Upper lobe of left lung (tissue), 6 donors: ENCODE measurements around the gene TMEM54. TPM values are rescaled to one million over a fixed set of nuclear protein-coding genes. Genes with fewer than 3 reads are reported as not detected.

Experiments
- ATAC-seq, 2 donors: fragments of 200-7000 bp; cut with Tn5 transposase; one replicate each; pipeline ENCODE4 v1.9.1; 2022; ENCODE audit warnings: mild to moderate bottlenecking in 2 of 2, moderate library complexity in 2 of 2; ENCODE audit not compliant: low FRiP score in 2 of 2
- DNase-seq, 2 donors: peaks; one replicate each; pipeline ENCODE4 v3.0.0-alpha.2; 2019 to 2020
- H3K27ac ChIP-seq, 4 donors: fragments of 200-600 bp; sonication (generic); one replicate each; pipeline ENCODE4 v1.5.1; 2016 to 2019
- H3K27me3 ChIP-seq, 4 donors: fragments of 200-600 bp; sonication (generic); one replicate each; pipeline ENCODE4 v1.5.1; 2017 to 2019
- H3K36me3 ChIP-seq, 4 donors: fragments of 200-600 bp; sonication (generic); one replicate each; pipeline ENCODE4 v1.5.1; 2016 to 2019
- H3K4me1 ChIP-seq, 4 donors: fragments of 200-600 bp; sonication (generic); one replicate each; pipeline ENCODE4 v1.5.1; 2018 to 2019
- H3K4me3 ChIP-seq, 4 donors: fragments of 200-600 bp; sonication (generic); one replicate each; pipeline ENCODE4 v1.5.1; 2017 to 2019; ENCODE audit warnings: mild to moderate bottlenecking in 2 of 4, moderate library complexity in 1 of 4
- H3K9me3 ChIP-seq, 4 donors: fragments of 200-600 bp; sonication (generic); one replicate each; pipeline ENCODE4 v1.5.1; 2018 to 2019
- CTCF ChIP-seq, 6 experiments: fragments of 450-650 bp in 4 of 6; fragments of 200-600 bp in 2 of 6; sonication (generic) in 2 of 6; IDR thresholded peaks; one replicate each; pipeline ENCODE4 v1.5.1; 2016 to 2019; ENCODE audit warnings: antibody characterized with exemption in 6 of 6
- EP300 ChIP-seq, 4 donors: sonication (generic); formaldehyde crosslinking; IDR thresholded peaks; one replicate each; pipeline ENCODE4 v1.5.1; 2017; ENCODE audit warnings: antibody characterized with exemption in 4 of 4, control low read depth in 2 of 4
- POLR2A ChIP-seq, 4 donors: fragments of 450-650 bp; IDR thresholded peaks; one replicate each; pipeline ENCODE4 v1.5.1; 2016 to 2017; ENCODE audit warnings: antibody characterized with exemption in 4 of 4, mild to moderate bottlenecking in 2 of 4
- POLR2AphosphoS5 ChIP-seq, 2 donors: sonication (generic); formaldehyde crosslinking; IDR thresholded peaks; one replicate each; pipeline ENCODE4 v1.5.1; 2017; ENCODE audit warnings: antibody characterized with exemption in 2 of 2
- WGBS, 2 donors: methylation state at CpG; one replicate each; pipeline ENCODE4 v1.1.5; 2017 to 2018; 5-methylcytosine and 5-hydroxymethylcytosine counted together
- total RNA-seq, 6 donors: library from RNA; depleted of rRNA in 4 of 6; stranded (reverse); fragments of >200 nt in 4 of 6; gene quantifications; one replicate each; pipeline versions ENCODE4 v1.1.0 to v1.2.1, GENCODE V29; 2016 to 2021
- donor health status: DM: no; HTN: no; CAD: no; lungs with moderate emphysema.
- donor health status: DM: no; HTN: yes; CAD: no; lungs with severe emphysema.

Gene TMEM54
- total RNA-seq, 6 donors from 2014 or later: 37.7 to 94.1 (median 58.6) TPM

GRCh38 chr1:32928715-32929114, 27.5 kb upstream of the TMEM54 start:
- 85 to 91% methylated on average over 8 of the region's 8 CpGs for WGBS, 2 donors
- Histone ChIP-seq H3K27me3 (peaks cover 0 to 6% (median 2%) of the 10 kb centered on the region in 4 donors), H3K9me3 (no peaks in the 10 kb centered on the region), H3K4me3 (no peak overlapping the region), H3K4me1 (peaks cover 10 to 23% (median 18%) of the 10 kb centered on the region in 4 donors), H3K36me3 (no peaks in the 10 kb centered on the region), H3K27ac (no peak overlapping the region)
- ATAC-seq (no peak), DNase-seq (no peak)
- TF ChIP-seq EP300 (IDR thresholded peaks at IDR 0.05) (no peak), POLR2A (IDR thresholded peaks at IDR 0.05) (no peak), CTCF (IDR thresholded peaks at IDR 0.05) (no peak), POLR2AphosphoS5 (IDR thresholded peaks at IDR 0.05) (no peak)

DNA sequence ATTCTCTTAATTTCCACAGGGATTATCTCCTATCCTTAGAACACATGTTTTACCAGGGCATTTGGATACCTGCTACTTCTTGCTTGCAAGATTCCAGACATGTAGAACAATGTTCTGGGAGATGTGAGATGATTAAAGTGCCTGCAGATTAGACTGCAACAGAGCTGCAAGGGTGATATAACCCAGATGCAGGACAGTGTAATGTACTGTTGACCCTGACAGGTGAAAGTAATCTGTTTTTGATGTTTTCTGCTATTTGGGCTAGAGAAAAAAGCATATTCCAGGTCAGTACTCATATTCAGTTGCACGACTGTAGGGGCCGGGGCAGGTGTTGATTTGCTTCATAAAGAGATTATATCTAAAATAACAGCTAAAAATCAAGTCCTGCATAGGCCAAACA, 27.1 kb upstream of the TMEM54 start:
- 96% methylated on average over 2 of the region's 2 CpGs for WGBS, 2 donors
- Histone ChIP-seq H3K4me1 (peaks cover 8 to 18% (median 16%) of the 10 kb centered on the region in 4 donors), H3K4me3 (no peak overlapping the region), H3K27me3 (peaks cover 0 to 6% (median 2%) of the 10 kb centered on the region in 4 donors), H3K9me3 (no peaks in the 10 kb centered on the region), H3K36me3 (no peaks in the 10 kb centered on the region), H3K27ac (no peak overlapping the region)
- DNase-seq (no peak), ATAC-seq (no peak)
- TF ChIP-seq CTCF (IDR thresholded peaks at IDR 0.05): no peak
- TF ChIP-seq POLR2A (IDR thresholded peaks at IDR 0.05): no peak
- no peak for TF ChIP-seq EP300 (IDR thresholded peaks at IDR 0.05)
- no peak for TF ChIP-seq POLR2AphosphoS5 (IDR thresholded peaks at IDR 0.05)

- WGBS, 2 donors: 96 to 98% methylated on average over 2 of the region's 2 CpGs
- H3K27ac ChIP-seq: no peak overlapping the region
- TF ChIP-seq POLR2A (IDR thresholded peaks at IDR 0.05): no peak
- TF ChIP-seq POLR2AphosphoS5 (IDR thresholded peaks at IDR 0.05): no peak
- TF ChIP-seq CTCF (IDR thresholded peaks at IDR 0.05): no peak
- no peak for TF ChIP-seq EP300 (IDR thresholded peaks at IDR 0.05)
- H3K36me3 ChIP-seq: no peaks in the 10 kb centered on the region
- no peak overlapping the region for H3K4me3 ChIP-seq
- H3K4me1 ChIP-seq: peaks cover 8 to 17% (median 16%) of the 10 kb centered on the region in 4 donors
- no peaks in the 10 kb centered on the region for H3K9me3 ChIP-seq
- ATAC-seq (no peak), DNase-seq (no peak)
- peaks cover 0 to 10% (median 2%) of the 10 kb centered on the region in 4 donors for H3K27me3 ChIP-seq
Measured at GRCh38 chr1:32927441-32927840, 26.3 kb upstream of the TMEM54 start.

GRCh38 chr1:32926562-32926961, 25.4 kb upstream of the TMEM54 start:
- ATAC-seq (no peak), DNase-seq (peak in 1 of 2 donors; percentile 51)
- TF ChIP-seq POLR2A (IDR thresholded peaks at IDR 0.05): no peak
- TF ChIP-seq CTCF (IDR thresholded peaks at IDR 0.05): no peak
- no peak for TF ChIP-seq EP300 (IDR thresholded peaks at IDR 0.05)
- no peak for TF ChIP-seq POLR2AphosphoS5 (IDR thresholded peaks at IDR 0.05)
- peaks cover 0 to 10% (median 2%) of the 10 kb centered on the region in 4 donors for H3K27me3 ChIP-seq
- no peaks in the 10 kb centered on the region for H3K36me3 ChIP-seq
- no peaks in the 10 kb centered on the region for H3K9me3 ChIP-seq
- H3K4me3 ChIP-seq: no peak overlapping the region
- WGBS, 2 donors: 62 to 64% methylated on average over 6 of the region's 6 CpGs
- H3K4me1 ChIP-seq: peaks cover 8 to 17% (median 16%) of the 10 kb centered on the region in 4 donors
- H3K27ac ChIP-seq: no peak overlapping the region
